Measurements from ENCODE around the gene SLC25A1. TPM values are rescaled to one million over a fixed set of nuclear protein-coding genes. Genes with fewer than 3 reads are reported as not detected.

SLC25A1 gene
- total RNA-seq, 4 donors from 2014 or later, result 60.1 to 83.2 (median 71.1) TPM

- intact Hi-C loops (cut with DNase I; ENCODE audit: low total_unique reads), result no loop called here
- TF ChIP-seq CTCF (IDR thresholded peaks at IDR 0.05) (no peak), POLR2A (IDR thresholded peaks at IDR 0.05) (no peak)
- no peak for DNase-seq (ENCODE audit: low spot score in 2 of 2)
- WGBS, 2 donors, result 60 to 62% methylated on average over 11 of the region's 11 CpGs
- no peak overlapping the region for H3K4me3 ChIP-seq (ENCODE audit: low read depth, poor library complexity, severe bottlenecking)
Observed at GRCh38 chr22:19152942-19153883, 25.3 kb downstream of the SLC25A1 start.

- no peak for DNase-seq (ENCODE audit: low spot score in 2 of 2)
- intact Hi-C loops (cut with DNase I; ENCODE audit: low total_unique reads), result no loop called here
- WGBS, 2 donors, result 67 to 71% methylated on average over 9 to 10 of the region's 10 CpGs
- TF ChIP-seq POLR2A (IDR thresholded peaks at IDR 0.05) (no peak), CTCF (IDR thresholded peaks at IDR 0.05) (no peak)
- no peak overlapping the region for H3K4me3 ChIP-seq (ENCODE audit: low read depth, poor library complexity, severe bottlenecking)
Observed at GRCh38 chr22:19151329-19152191, 27.0 kb downstream of the SLC25A1 start.

- no peak overlapping the region for H3K4me3 ChIP-seq (ENCODE audit: low read depth, poor library complexity, severe bottlenecking)
- intact Hi-C loops (cut with DNase I; ENCODE audit: low total_unique reads), result no loop called here
- TF ChIP-seq CTCF (IDR thresholded peaks at IDR 0.05) (no peak), POLR2A (IDR thresholded peaks at IDR 0.05) (no peak)
- DNase-seq (ENCODE audit: low spot score in 2 of 2), result no peak
- 36 to 37% methylated on average over 25 to 34 of the region's 68 CpGs for WGBS, 2 donors
Observed at GRCh38 chr22:19150482-19151328, 27.8 kb downstream of the SLC25A1 start.

GRCh38 chr22:19149991-19150390 is 28.5 kb downstream of the SLC25A1 start, which contains the start of gene GSC2:
Gene GSC2, minus strand, starts transcription at chr22:19150292. Its CDS starts 9 bp downstream, at chr22:19150283.
- 3% methylated on average over 8 of the region's 59 CpGs; no CpG with 5 or more reads in 1 of the 2 donors for WGBS, 2 donors
- no peak for TF ChIP-seq POLR2A (IDR thresholded peaks at IDR 0.05)
- TF ChIP-seq CTCF (IDR thresholded peaks at IDR 0.05), result no peak
- DNase-seq (ENCODE audit: low spot score in 2 of 2), result no peak
- H3K4me3 ChIP-seq (ENCODE audit: low read depth, poor library complexity, severe bottlenecking), result no peak within 1 kb of the TSS
- intact Hi-C loops (cut with DNase I; ENCODE audit: low total_unique reads), result no loop called here
